Fibroblast of lung (primary cell): ENCODE results near the gene PCLAF. TPM values are rescaled to one million over a fixed set of nuclear protein-coding genes. Genes with fewer than 3 reads are reported as not detected.

Source experiments
- DNase-seq, 2 donors: peaks; one replicate each; pipeline versions ENCODE4 v3.0.0 to v3.0.0-alpha.2; 2010; ENCODE audit warnings: low read depth in 2 of 2
- H2AFZ ChIP-seq: 2 replicates; pipeline ENCODE4 v1.5.1; 2012; ENCODE audit warnings: low read length, control low read depth, inconsistent platforms
- H3K27ac ChIP-seq: 2 replicates; pipeline ENCODE4 v1.5.1; 2011; ENCODE audit warnings: low read length, control low read depth; ENCODE audit not compliant: insufficient read depth
- H3K27me3 ChIP-seq: 2 replicates; pipeline ENCODE4 v1.5.1; 2011; ENCODE audit warnings: mild to moderate bottlenecking, low read length; ENCODE audit not compliant: control insufficient read depth, insufficient read depth
- H3K36me3 ChIP-seq: 2 replicates; pipeline ENCODE4 v1.5.1; 2011; ENCODE audit warnings: low read length; ENCODE audit not compliant: control insufficient read depth, insufficient read depth
- H3K4me1 ChIP-seq: 2 replicates; pipeline ENCODE4 v1.5.1; 2011; ENCODE audit warnings: low read length; ENCODE audit not compliant: control insufficient read depth, insufficient read depth; ENCODE audit errors: extremely low read depth
- H3K4me2 ChIP-seq: 2 replicates; pipeline ENCODE4 v1.5.1; 2011; ENCODE audit warnings: low read length, control low read depth; ENCODE audit not compliant: insufficient read depth; ENCODE audit errors: extremely low read depth
- H3K4me3 ChIP-seq, 4 experiments: fragments of 200-600 bp in 1 of 4; sonication (generic) in 1 of 4; replicated peaks in 1 of 4; 2 replicates each; pipeline ENCODE4 v1.5.1; 2011 to 2016; ENCODE audit warnings: low read length in 4 of 4, low read depth in 3 of 4, mild to moderate bottlenecking in 3 of 4, control low read depth in 2 of 4, inconsistent platforms in 1 of 4, mixed read lengths in 1 of 4; ENCODE audit not compliant: insufficient read depth in 1 of 4; ENCODE audit errors: control extremely low read depth in 1 of 4
- H3K79me2 ChIP-seq: 2 replicates; pipeline ENCODE4 v1.5.1; 2012; ENCODE audit warnings: mild to moderate bottlenecking, low read length, inconsistent platforms; ENCODE audit not compliant: control insufficient read depth, insufficient read depth
- H3K9ac ChIP-seq: 2 replicates; pipeline ENCODE4 v1.5.1; 2011; ENCODE audit warnings: mild to moderate bottlenecking, low read length, control low read depth; ENCODE audit not compliant: insufficient read depth
- H3K9me3 ChIP-seq: 2 replicates; pipeline ENCODE4 v1.5.1; 2012; ENCODE audit warnings: low read depth, low read length; ENCODE audit not compliant: control insufficient read depth, insufficient read depth
- H4K20me1 ChIP-seq: 2 replicates; pipeline ENCODE4 v1.5.1; 2011; ENCODE audit warnings: low read length; ENCODE audit not compliant: control insufficient read depth, insufficient read depth; ENCODE audit errors: extremely low read depth
- CTCF ChIP-seq, 2 donors: IDR thresholded peaks in 1 of 2; conservative IDR thresholded peaks in 1 of 2; 1 replicate in 1 of 2; 2 replicates in 1 of 2; pipeline ENCODE4 v1.5.1; 2011 to 2012; ENCODE audit warnings: low read length in 2 of 2, control low read depth in 1 of 2, inconsistent platforms in 1 of 2, low read depth in 1 of 2, mild to moderate bottlenecking in 1 of 2
- EZH2 ChIP-seq: IDR thresholded peaks from 2 replicates; pipeline ENCODE4 v1.5.1; 2012; ENCODE audit warnings: low read length, control low read depth, mild to moderate bottlenecking; ENCODE audit errors: missing control alignments
- polyA plus RNA-seq, 2 donors: library from polyadenylated mRNA; depleted of rRNA in 1 of 2; stranded (reverse) in 1 of 2; unstranded in 1 of 2; fragments of >200 nt; gene quantifications; 2 replicates each; pipeline ENCODE4 v1.2.1, GENCODE V29; 2011 to 2012; ENCODE audit warnings: missing spikeins in 1 of 2
- total RNA-seq: library from RNA; depleted of rRNA; stranded (reverse); fragments of >200 nt; gene quantifications from 2 replicates; pipeline ENCODE4 v1.2.1, GENCODE V29; 2014

Gene PCLAF
- total and polyA plus RNA-seq, 2 donors (not counting 1 experiment from before 2014, with no cell fraction given), result 53.2 to 70.6 TPM

- H3K4me2 ChIP-seq, result no peak overlapping the region
- peaks cover 24% of the 10 kb centered on the region for H3K79me2 ChIP-seq
- TF ChIP-seq EZH2 (no peak), CTCF (conservative IDR thresholded peaks at IDR 0.05 in 1 of 2, IDR thresholded peaks at IDR 0.05 in 1 of 2; ENCODE audit: low read depth in 1 of 2, low read length in 2 of 2) (no peak)
- no peaks in the 10 kb centered on the region for H3K4me1 ChIP-seq
- no peaks in the 10 kb centered on the region for H4K20me1 ChIP-seq
- no peak overlapping the region for H3K27ac ChIP-seq
- no peak overlapping the region for H3K9ac ChIP-seq
- DNase-seq, result no peak
- H3K9me3 ChIP-seq, result no peaks in the 10 kb centered on the region
- H3K36me3 ChIP-seq, result no peaks in the 10 kb centered on the region
- H3K27me3 ChIP-seq, result no peaks in the 10 kb centered on the region
- peak overlapping the region in 3 of 4 experiments; percentile 77 to 98 (median 96) for H3K4me3 ChIP-seq
- H2AFZ ChIP-seq, result no peak overlapping the region
Observed at GRCh38 chr15:64389036-64389435, 7.8 kb upstream of the PCLAF start.

GRCh38 chr15:64387562-64388168, 6.4 kb upstream of the PCLAF start, which contains the start of gene TRIP4:
TSS of gene TRIP4 (plus strand) at chr15:64387836. CDS start at chr15:64387864, 28 bp downstream.
- Histone ChIP-seq H3K9ac (peak within 1 kb of the TSS; percentile 56), H3K27me3 (no peaks in the 10 kb centered on the region), H3K4me1 (no peaks in the 10 kb centered on the region), H4K20me1 (no peaks in the 10 kb centered on the region), H3K9me3 (no peaks in the 10 kb centered on the region), H3K4me3 (peak within 1 kb of the TSS; percentile 77 to 98 (median 88)), H3K4me2 (peak within 1 kb of the TSS; percentile 83), H3K36me3 (no peaks in the 10 kb centered on the region), H2AFZ (peak within 1 kb of the TSS; percentile 79), H3K27ac (peak within 1 kb of the TSS; percentile 33), H3K79me2 (peaks cover 23% of the 10 kb centered on the region)
- TF ChIP-seq EZH2 (no peak), CTCF (conservative IDR thresholded peaks at IDR 0.05 in 1 of 2, IDR thresholded peaks at IDR 0.05 in 1 of 2; ENCODE audit: low read depth in 1 of 2, low read length in 2 of 2) (no peak)
- peak; percentile 97 to 98 for DNase-seq

GRCh38 chr15:64386291-64386690, 5.0 kb upstream of the PCLAF start:
- no peaks in the 10 kb centered on the region for H3K36me3 ChIP-seq
- no peaks in the 10 kb centered on the region for H3K9me3 ChIP-seq
- H3K79me2 ChIP-seq, result peaks cover 22% of the 10 kb centered on the region
- no peak overlapping the region for H2AFZ ChIP-seq
- H3K4me3 ChIP-seq, result no peak overlapping the region
- H3K4me1 ChIP-seq, result no peaks in the 10 kb centered on the region
- no peak for TF ChIP-seq CTCF (conservative IDR thresholded peaks at IDR 0.05 in 1 of 2, IDR thresholded peaks at IDR 0.05 in 1 of 2; ENCODE audit: low read depth in 1 of 2, low read length in 2 of 2)
- no peak for TF ChIP-seq EZH2
- H4K20me1 ChIP-seq, result no peaks in the 10 kb centered on the region
- H3K9ac ChIP-seq, result no peak overlapping the region
- no peak overlapping the region for H3K27ac ChIP-seq
- no peaks in the 10 kb centered on the region for H3K27me3 ChIP-seq
- H3K4me2 ChIP-seq, result no peak overlapping the region
- no peak for DNase-seq
